Choroid plexus epithelial cell (primary cell): ENCODE measurements around the gene TESMIN.
A peak's percentile ranks its signal among the peaks of the same experiment; 100 is the strongest.

ENCODE experiments used
- DNase-seq: peaks from one replicate; pipeline ENCODE4 v3.0.0-alpha.2; 2010; ENCODE audit warnings: low read depth
- H3K4me3 ChIP-seq: 2 replicates; pipeline ENCODE4 v1.5.1; 2011; ENCODE audit warnings: low read depth, mild to moderate bottlenecking, control low read depth, low read length, moderate library complexity
- CTCF ChIP-seq: conservative IDR thresholded peaks from 2 replicates; pipeline ENCODE4 v1.5.1; 2011; ENCODE audit warnings: low read depth, mild to moderate bottlenecking, control low read depth, inconsistent platforms, low read length, moderate library complexity

TESMIN gene

GRCh38 chr11:68735125-68735524 is 16.2 kb downstream of the TESMIN start:
- H3K4me3 ChIP-seq, result no peak overlapping the region
- TF ChIP-seq CTCF, result no peak
- no peak for DNase-seq

GRCh38 chr11:68734111-68734510 is 17.2 kb downstream of the TESMIN start:
- no peak overlapping the region for H3K4me3 ChIP-seq
- TF ChIP-seq CTCF, result no peak
- no peak for DNase-seq

- DNase-seq, result peak; percentile 68
- no peak overlapping the region for H3K4me3 ChIP-seq
- peak; percentile 62 for TF ChIP-seq CTCF
These were observed 23.5 kb downstream of the TESMIN start for GRCh38 chr11:68727783-68728182.

GRCh38 chr11:68724293-68724692 is 27.0 kb downstream of the TESMIN start:
- no peak for DNase-seq
- no peak for TF ChIP-seq CTCF
- H3K4me3 ChIP-seq, result no peak overlapping the region

GRCh38 chr11:68722143-68722542 is 29.2 kb downstream of the TESMIN start:
- H3K4me3 ChIP-seq, result no peak overlapping the region
- no peak for TF ChIP-seq CTCF
- DNase-seq, result no peak

GRCh38 chr11:68721075-68721474 is 30.2 kb downstream of the TESMIN start:
- DNase-seq, result no peak
- no peak for TF ChIP-seq CTCF
- no peak overlapping the region for H3K4me3 ChIP-seq

GRCh38 chr11:68715456-68716122 is 35.7 kb downstream of the TESMIN start:
- H3K4me3 ChIP-seq, result no peak overlapping the region
- TF ChIP-seq CTCF, result no peak
- DNase-seq, result no peak
